DMS53 (cell line): ENCODE data around the gene RPN1.
"Not testable (repeated sequence)": the region's sequence is repeated elsewhere in the genome, so short reads cannot be mapped to it uniquely, and the experiment has no call there.

Experiments
- DNase-seq: peaks from one replicate; lab custom pipeline; 2025; lab: John Stamatoyannopoulos, UW

Gene RPN1

GRCh38 chr3:128650096-128651050 is at the start of gene RPN1:
Gene RPN1 (minus strand): TSS chr3:128650818. CDS start chr3:128650800, 18 bp downstream.
- DNase-seq: peak; percentile 97

DNA sequence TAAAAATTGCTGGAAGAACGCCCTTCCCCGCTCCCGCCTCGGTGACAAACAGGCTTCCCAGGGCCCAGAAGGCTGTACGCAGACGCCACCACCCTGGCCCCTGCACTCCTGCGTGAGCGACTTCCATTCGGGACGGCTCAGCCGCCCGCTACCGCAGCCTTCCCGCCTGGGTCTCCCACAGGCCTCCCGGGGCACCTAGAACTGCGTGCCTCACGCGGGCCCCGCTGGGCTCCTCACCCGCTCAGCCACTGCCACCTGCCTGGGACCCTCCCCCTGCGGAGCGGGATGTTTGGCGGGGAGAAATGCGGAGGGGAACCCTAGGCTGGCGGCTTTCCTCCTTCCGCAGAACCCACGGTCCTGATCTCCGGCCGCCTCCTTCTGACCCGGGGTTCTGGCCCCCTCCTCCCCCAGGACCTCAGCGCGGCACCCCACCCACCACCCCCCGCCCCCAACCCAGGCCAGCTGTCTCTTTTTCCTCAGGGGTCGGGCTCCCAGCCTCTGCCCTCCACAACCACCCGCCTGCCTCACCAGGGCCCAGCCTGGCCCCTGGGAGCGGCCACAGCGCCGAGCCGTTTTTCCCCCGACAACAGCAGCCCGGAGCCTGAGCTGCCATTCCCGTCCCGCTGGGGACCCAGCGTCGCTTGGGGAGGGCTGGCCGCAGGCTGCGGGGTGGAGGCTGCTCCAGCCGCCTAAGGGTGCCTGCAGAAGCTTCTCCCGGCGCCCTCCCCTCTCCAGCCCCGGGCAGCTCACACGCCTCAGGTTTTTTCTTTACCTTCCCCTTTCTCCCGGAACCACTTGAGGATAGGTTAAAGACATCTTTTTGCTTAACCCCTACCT is 47.8 kb upstream of the RPN1 start:
- peak; percentile 79 for DNase-seq

- DNase-seq: no peak
Measured at GRCh38 chr3:128697341-128697740, 46.7 kb upstream of the RPN1 start.

DNA sequence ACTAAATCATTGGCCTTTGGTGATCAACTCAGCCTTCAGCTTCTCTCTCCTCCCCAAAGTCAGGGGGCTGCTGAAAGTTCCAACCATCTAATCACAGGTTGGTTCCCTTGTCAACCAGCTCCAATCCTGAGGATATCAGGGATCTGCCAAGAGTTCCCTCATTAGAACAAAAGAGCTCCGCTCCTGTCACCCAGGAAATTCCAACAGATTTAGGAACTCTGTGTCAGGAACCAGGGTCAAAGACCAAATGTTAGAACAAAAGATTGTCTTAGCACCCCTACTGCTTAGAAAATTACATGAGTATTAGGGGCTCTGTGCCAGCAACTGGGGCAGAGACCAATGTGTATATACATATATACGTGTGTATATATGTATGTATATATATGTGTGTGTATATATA is 43.1 kb upstream of the RPN1 start:
- no peak for DNase-seq

DNA sequence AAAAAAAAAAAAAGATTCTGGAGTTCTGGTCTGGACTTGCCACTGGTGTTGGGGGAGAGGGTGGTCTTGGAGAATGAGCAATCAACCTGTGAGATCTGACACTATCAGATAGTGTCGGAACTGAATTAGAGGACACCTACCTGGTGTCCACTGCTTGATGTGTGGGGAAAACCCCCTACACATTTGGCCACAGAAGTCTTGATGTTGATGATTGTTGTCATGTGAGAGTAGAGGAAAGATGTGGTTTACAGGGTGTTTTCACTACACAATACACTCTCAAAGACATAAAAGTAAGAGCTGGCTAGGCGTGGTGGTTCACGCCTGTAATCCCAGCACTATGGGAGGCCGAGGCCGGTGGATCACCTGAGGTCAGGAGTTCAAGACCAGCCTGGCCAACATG is 38.4 kb upstream of the RPN1 start:
- DNase-seq: no peak

DNA sequence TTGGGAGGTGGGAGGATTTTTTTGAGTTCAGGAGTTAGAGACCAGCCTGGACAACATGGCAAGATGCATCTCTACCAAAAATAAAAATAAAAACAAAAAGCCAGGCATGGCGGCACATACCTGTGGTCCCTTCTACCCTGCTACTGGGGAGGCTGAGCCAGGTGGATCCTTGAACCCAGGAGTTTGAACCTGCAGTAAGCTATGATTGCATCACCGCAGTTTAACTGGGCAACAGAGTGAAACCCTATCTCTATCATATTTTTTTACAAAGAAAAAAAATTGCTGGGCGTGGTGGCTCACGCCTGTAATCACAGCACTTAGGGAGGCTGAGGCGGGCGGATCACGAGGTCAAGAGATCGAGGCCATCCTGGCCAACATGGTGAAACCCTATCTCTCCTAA is 35.8 kb upstream of the RPN1 start:
- DNase-seq: no peak

- DNase-seq: no peak
Measured at GRCh38 chr3:128684986-128685726, 34.5 kb upstream of the RPN1 start.

- no peak for DNase-seq
Measured at GRCh38 chr3:128683957-128684356, 33.3 kb upstream of the RPN1 start.

- DNase-seq: peak; percentile 61
Measured at GRCh38 chr3:128681369-128681829, 30.8 kb upstream of the RPN1 start.

DNA sequence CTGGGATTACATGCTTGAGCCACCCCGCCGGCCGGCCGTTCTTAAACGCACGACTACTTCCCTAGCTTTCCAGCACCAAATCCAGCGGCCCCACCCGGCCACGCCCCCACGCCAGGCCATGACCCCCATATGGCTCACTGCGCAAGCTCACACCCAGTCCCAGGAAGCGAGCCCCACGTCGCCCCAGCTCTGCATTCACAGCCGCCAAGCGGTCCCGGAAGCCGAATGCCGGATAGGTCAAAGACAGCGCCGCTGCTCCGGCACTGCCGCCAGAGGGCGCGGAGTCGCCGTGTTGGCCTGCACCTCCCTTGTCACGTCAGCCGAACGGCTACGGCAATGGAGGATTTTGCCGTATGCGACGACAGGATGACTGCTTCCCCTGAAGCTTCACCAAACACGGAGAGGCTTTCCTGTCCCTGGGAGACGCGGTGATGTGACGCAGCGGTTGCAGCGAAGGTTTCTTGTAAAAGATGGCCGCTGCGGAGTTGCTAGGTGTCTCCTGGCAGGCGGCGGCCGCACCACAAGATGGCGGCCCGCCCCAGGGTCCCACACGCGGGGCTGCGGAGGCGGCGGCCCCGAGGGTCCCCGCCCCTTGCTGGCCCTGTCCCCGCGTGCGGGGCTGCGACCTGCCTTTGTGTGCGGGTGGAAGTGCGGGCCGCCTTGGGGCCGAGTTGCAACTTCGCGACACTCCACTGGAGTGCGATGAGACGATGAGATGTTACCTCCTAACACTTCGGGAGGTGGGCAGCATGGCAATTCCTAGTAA is 30.2 kb upstream of the RPN1 start:
- peak; percentile 97 for DNase-seq

- DNase-seq: no peak
Measured at GRCh38 chr3:128679338-128679737, 28.7 kb upstream of the RPN1 start.

GRCh38 chr3:128675802-128676201 is 25.2 kb upstream of the RPN1 start:
- not testable (repeated sequence) for DNase-seq

DNA sequence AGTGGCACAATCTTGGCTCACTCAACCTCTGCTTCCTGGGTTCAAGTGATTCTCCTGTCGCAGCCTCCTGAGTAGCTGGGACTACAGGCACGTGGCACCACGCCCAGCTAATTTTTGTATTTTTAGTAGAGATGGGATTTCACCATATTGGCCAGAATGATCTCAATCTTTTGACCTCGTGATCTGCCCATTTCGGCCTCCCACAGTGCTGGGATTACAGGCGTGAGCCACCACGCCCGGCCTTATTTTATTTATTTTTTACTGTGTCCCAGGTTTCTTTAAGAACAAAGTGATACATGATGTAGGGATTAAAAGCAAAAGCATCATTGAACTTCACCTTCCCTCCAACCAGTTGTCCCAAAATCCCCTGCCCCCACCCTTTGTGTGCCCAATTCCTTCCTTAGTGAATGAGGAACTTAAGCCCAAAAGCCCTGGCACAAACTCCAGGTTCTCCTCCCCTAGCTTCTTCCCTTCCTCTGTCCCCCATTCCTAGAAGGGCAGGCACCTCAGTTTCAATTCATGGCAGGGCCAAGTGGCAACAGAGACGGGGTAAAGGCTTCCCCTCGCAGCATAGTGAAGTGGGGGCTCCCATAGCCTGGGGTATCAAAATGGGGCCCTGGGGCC is 23.7 kb upstream of the RPN1 start:
- no peak for DNase-seq

DNA sequence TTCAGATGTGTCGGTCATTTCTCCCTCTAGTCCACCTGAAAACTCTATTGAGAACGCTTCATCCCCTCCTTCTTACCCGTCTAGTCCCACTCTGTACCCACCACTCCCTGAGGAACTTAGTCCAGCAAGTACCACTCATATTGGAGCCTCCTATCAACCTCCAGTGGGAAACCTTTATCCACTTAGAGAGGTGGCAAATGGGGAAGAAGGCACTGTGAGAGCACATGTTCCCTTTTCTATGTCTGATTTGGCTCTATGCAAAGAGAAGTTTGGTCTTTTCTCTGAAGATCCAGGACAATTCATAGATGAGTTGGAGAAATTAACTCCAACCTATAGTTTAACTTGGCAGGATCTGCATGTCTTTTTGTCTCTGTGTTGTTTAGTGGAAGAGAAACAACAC is 17.0 kb upstream of the RPN1 start:
- no peak for DNase-seq

- peak; percentile 19 for DNase-seq
Measured at GRCh38 chr3:128665362-128666021, 14.9 kb upstream of the RPN1 start.

- no peak for DNase-seq
Measured at GRCh38 chr3:128663151-128663550, 12.5 kb upstream of the RPN1 start.

DNA sequence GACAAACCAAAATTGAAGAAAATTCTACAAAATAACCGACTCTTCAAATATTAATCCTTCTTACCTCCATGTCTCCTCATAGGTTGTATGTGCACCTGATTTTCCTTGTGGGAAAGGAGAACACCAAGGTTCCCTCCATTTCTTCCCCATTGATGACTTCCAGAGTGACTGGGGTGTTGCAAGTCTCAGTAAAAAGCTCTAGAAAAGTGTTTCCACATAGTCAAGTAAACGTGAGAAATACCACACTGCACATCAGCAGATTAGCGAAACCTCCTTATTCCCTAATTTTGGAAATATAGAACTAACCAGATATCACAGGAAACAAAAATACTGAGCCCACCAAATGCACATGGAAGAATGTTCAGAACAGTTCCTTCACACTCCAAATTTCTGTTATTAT is 4.9 kb upstream of the RPN1 start:
- no peak for DNase-seq

DNA sequence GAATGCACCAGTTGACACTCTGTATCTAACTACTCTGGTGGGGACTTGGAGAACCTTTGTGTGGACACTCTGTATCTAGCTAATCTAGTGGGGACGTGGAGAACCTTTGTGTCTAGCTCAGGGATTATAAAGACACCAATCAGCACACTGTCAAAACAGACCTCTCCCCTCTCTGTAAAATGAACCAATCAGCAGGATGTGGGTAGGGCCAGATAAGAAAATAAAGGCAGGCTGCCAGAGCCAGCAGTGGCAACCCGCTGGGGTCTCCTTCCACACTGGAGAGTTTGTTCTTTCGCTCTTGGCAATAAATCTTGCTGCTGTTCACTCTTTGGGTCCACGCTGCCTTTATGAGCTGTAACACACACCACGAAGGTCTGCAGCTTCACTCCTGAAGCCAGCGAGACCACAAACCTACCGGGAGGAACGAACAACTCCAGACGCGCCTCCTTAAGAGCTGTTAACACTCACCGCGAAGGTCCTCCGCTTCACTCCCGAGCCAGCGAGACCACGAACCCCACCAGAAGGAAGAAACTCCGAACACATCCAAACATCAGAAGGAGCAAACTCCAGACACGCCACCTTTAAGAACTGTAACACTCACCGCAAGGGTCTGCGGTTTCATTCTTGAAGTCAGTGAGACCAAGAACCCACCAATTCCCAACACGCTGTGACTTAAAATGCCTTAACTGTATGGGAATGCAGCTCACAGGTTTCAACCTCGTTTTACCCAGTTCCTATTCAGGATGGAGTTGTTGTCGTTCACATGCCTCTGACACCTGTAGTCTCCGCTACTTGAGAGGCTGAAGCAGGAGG is 3.6 kb upstream of the RPN1 start:
- DNase-seq: not testable (repeated sequence)

GRCh38 chr3:128653383-128653992 is 2.9 kb upstream of the RPN1 start:
- DNase-seq: peak; percentile 87
